GM18505 (cell line): ENCODE results near the gene PRAMEF2.
"Not testable (repeated sequence)": the region's sequence is repeated elsewhere in the genome, so short reads cannot be mapped to it uniquely, and the experiment has no call there.

ENCODE experiments used
- ATAC-seq: cut with Tn5 transposase; IDR thresholded peaks from one replicate; pipeline ENCODE4 v1.9.1; 2021; ENCODE audit not compliant: unreplicated experiment
- POLR2A ChIP-seq: IDR thresholded peaks from 4 replicates; pipeline ENCODE4 v1.6.1; 2011; ENCODE audit warnings: borderline replicate concordance; ENCODE audit not compliant: insufficient read depth, insufficient read length; ENCODE audit errors: extremely low read depth

Gene PRAMEF2

GRCh38 chr1:12856786-12857185, at the start of gene PRAMEF2:
Gene PRAMEF2 (plus strand): TSS chr1:12857086. CDS start chr1:12859010, 1,924 bp downstream.
- not testable (repeated sequence) for ATAC-seq

DNA sequence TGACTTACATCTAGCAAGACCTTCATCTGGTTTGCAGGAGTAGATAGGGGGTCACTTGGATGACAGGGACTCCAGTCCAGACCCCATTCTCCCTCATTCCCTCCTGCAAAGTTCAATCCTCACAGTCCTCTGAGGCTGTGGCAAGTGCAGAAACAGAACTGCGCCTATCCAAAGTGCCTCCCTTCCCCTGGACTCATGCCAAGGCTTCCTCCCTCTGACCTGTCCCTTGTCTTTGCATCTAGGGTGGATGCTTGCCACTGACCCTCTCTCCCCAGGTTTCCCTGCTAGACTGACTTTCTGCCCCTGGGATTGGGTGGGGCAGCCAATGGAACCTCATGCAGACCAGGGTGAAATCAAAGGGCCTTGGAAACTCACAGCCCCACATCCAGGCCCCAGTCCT, 47.0 kb upstream of the PRAMEF2 start:
- no peak for TF ChIP-seq POLR2A
- ATAC-seq: no peak

- ATAC-seq: no peak
- no peak for TF ChIP-seq POLR2A
Observed at GRCh38 chr1:12810691-12811408, 46.0 kb upstream of the PRAMEF2 start.

DNA sequence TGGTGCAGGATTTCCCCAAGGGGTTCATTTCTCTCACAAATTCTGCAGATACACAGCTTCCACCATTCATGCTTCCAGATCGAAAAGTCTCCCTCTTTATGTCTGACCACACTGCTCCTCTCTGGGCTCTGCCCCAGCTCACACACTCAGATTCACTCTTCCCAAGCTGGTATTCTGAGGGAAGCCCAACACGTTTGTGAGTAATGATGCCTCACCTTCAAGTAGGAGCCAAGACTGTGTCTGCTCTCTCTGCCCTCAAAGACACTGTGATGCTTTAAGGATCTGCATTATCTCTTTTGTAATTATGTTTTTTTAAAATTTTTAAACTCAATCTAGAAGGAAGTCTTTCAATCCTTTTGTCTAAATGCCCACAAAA, 45.5 kb upstream of the PRAMEF2 start:
- no peak for ATAC-seq
- TF ChIP-seq POLR2A: no peak

DNA sequence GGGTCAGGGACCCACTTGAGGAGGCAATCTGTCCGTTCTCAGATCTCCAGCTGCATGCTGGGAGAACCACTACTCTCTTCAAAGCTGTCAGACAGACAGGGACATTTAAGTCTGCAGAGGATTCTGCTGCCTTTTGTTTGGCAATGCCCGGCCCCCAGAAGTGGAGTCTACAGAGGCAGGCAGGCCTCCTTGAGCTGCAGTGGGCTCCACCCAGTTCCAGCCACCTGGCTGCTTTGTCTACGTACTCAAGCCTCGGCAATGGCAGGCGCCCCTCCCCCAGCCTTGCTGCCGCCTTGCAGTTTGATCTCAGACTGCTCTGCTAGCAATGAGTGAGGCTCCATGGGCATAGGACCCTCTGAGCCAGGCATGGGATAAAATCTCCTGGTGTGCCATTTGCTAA, 37.8 kb upstream of the PRAMEF2 start:
- ATAC-seq: not testable (repeated sequence)

DNA sequence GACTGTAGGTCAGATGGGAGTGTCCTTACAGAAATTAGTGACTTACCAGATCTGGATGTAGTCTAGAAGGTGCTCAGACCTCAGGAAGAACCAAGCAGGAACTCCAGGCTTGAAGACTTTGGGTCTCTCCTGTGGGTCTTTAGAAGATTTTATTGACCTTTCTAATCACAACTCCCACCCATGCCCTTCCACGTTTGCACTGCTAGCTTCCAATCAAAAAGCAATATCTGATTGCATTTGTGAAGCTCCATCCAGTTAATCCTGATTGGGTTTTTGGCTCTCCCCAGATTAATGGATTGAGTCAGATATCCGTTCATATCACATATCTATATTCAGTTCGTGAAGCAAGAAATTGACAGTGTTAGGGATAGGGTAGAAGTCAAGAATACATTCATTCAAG, 25.6 kb upstream of the PRAMEF2 start, which contains the start of gene PRAMEF11:
Gene PRAMEF11, minus strand, starts transcription at position 101 of the 400 bp plus-strand sequence. CDS start 2,621 bp downstream, outside the sequence.
- not testable (repeated sequence) for ATAC-seq

DNA sequence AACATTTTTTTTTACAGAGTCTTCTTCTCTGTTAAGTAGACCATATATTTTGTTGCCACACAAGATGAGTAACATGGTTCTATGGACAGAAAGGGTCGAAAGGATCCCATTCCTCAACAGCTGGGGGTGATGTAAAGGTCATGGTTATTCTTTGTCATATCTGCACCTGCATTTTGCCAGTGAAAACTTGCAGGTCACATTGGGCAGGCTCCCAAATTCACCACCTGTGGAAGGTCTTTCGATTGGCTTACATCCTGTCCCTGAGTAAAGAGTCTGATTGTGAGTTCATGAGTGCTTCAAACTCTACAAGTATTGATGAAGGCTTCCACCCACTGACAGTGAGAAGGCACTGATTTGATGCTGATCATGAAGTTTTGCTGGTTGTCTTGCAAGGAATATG, 23.6 kb upstream of the PRAMEF2 start:
- not testable (repeated sequence) for ATAC-seq

DNA sequence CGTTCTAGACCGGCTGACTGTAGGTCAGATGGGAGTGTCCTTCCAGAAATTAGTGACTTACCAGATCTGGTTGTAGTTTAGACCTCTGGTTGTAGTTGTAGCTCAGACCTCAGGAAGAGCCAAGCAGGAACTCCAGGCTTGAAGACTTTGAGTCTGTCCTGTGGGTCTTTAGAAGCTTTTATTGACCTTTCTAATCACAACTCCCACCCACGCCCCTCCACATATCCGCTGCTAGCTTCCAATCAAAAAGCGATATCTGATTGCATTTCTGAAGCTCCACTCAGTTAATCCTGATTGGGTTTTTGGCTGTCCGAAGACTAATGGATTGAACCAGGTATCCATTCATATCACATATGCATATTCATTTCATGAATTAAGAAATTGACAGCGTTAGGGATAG, 8.3 kb upstream of the PRAMEF2 start, which contains the start of gene HNRNPCL1:
Gene HNRNPCL1, minus strand, starts transcription at position 101 of the 400 bp plus-strand sequence. CDS start 431 bp downstream, outside the sequence.
- not testable (repeated sequence) for ATAC-seq

- no peak for ATAC-seq
- no peak for TF ChIP-seq POLR2A
Observed at GRCh38 chr1:12851779-12852178, 5.1 kb upstream of the PRAMEF2 start.

DNA sequence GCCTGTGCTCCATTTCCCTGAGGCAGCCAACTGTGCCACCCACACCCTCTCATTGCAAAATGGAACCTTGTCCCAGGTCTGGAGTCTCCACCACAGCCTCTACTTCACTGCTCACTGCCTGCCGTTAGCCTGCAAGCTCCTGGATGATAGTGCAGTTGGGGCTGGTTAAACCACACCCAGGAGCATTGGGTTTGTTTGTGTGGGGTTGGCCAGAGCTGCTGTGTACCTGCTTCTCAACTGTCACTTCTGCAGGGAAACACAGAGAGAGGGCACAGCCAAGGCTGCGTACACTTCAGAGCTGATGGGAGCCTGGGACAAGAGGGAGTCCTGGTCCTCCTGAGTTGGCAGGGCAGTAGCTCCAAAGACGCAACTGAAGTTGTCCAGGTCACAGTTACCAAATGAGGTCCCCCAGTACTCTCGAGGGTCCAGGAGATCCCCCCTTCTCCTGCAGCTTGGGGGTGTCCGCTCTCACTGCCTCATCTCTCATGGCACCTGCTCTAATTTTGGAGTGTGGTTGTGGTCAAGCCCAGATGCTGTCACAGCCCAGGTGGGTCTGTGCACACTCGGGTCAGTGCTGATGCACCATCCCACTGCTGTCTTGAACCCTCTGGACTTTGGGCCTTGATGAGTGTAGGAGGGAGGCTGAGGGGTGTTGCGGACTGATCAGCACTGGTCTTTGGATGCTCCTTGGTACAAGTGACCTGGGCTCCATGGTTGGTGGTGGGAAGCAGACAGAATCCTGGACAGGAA, 6.4 kb downstream of the PRAMEF2 start:
- ATAC-seq: not testable (repeated sequence)

DNA sequence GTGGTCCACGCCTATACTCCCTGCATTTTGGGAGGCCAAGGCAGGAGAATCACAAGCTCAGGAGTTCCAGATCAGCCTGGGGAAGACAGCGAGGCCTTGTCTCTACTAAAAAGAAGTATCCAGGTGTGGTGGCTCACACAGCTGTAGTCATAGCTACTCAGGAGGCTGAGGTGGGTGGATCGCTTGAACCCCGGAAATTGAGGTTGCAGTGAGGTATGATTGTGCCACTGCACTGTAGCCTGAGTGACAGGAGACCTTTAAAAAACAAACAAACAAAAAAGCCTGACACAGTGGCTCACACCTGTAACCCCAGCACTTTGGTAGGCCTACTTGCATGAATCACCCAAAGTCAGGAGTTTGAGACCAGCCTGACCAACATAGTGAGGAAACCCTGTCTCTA, 21.6 kb downstream of the PRAMEF2 start:
- not testable (repeated sequence) for ATAC-seq

GRCh38 chr1:12886101-12886500, 29.2 kb downstream of the PRAMEF2 start, which contains the start of gene PRAMEF4:
Gene PRAMEF4 (minus strand): TSS chr1:12886201. CDS start chr1:12883394, 2,807 bp downstream.
- ATAC-seq: not testable (repeated sequence)

GRCh38 chr1:12898170-12898569, 41.3 kb downstream of the PRAMEF2 start, which contains the start of gene PRAMEF10:
Gene PRAMEF10 (minus strand): TSS chr1:12898270. CDS start chr1:12895847, 2,423 bp downstream.
- ATAC-seq: not testable (repeated sequence)

DNA sequence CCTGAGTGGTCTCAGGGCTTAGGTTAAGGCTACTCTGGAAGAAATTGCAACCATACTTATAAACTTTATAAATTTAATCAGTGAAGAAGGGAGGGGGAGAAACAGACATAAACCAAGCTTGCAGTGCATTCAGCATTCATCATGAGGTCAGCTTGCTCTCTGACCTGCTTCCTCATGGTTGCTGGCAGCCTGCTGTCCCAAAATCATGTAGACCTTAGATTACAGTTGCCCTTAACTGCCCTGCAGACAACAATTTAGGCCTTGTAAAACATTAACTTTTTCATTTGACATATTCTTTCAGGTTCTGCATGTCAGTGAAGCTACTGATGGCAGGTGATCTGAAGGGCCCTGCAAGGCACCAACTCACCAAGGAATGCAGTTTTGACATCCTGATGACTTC, 42.3 kb downstream of the PRAMEF2 start:
- not testable (repeated sequence) for ATAC-seq

DNA sequence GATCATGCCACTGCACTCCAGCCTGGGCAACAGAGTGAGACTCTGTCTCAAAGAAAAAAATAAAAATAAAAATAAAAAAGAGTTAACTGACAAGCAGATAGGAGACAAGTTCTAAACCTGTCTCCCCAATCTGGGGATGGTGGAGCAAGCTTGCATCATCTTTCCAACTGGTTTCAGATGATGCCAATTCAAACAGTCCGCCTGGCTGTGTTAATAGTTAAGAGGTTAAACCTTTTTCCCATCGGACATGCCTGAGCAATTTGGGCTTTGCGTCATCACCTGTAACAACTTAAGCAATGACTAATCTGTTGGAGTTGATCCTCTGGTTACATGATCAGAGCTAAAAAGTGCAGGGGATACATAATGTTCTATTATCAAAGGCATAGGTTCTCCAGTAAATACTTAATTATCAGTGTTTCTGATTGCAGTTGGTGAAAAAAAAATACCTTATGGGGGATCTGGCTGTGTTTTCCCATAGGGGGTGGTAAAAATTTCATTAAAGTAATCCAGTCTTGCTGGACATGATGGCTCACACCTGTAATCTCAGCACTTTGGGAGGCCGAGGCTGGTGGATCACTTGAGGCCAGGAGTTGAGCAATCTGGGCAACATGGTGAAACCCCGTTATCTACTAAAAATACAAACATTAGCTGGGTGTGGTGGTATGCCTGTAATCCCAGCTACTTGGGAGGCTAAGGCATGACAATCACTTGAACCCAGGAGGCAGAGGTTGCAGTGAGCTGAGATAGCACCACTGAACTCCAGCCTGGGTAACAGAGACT, 47.1 kb downstream of the PRAMEF2 start:
- not testable (repeated sequence) for ATAC-seq
